Stimulated activated memory B cell treated with anti-CD40 and anti-IgM and Interleukin-4, amounts not matched to agents 10 μg/mL and 1 μg/mL and 100 μg/mL, for 72 hours (primary cell): Measurements from ENCODE around the gene HSPA13.

Experiments used
- ATAC-seq: fragments of 150-1000 bp; cut with Tn5 transposase; 2 replicates; pipeline ENCODE4 v1.10.0; 2021
- H3K27ac Mint-ChIP-seq: one replicate; pipeline ENCODE4 v1.8.0; 2022; ENCODE audit warnings: mild to moderate bottlenecking, mixed read lengths
- H3K27me3 Mint-ChIP-seq: one replicate; pipeline ENCODE4 v1.8.0; 2022; ENCODE audit warnings: mixed read lengths
- H3K36me3 Mint-ChIP-seq: one replicate; pipeline ENCODE4 v1.8.0; 2022; ENCODE audit warnings: mixed read lengths
- H3K4me1 Mint-ChIP-seq: one replicate; pipeline ENCODE4 v1.8.0; 2022; ENCODE audit warnings: mixed read lengths
- H3K4me3 Mint-ChIP-seq: one replicate; pipeline ENCODE4 v1.8.0; 2022; ENCODE audit warnings: mild to moderate bottlenecking, moderate library complexity, mixed read lengths
- H3K9me3 Mint-ChIP-seq: one replicate; pipeline ENCODE4 v1.8.0; 2022; ENCODE audit warnings: mixed read lengths

The HSPA13 gene

GRCh38 chr21:14382835-14383595 lies at the start of gene HSPA13:
Gene HSPA13, minus strand, starts transcription at chr21:14383146. Its CDS starts 27 bp downstream, at chr21:14383119.
- H3K36me3 Mint-ChIP-seq, result peaks cover 2% of the 10 kb centered on the region
- H3K9me3 Mint-ChIP-seq, result no peaks in the 10 kb centered on the region
- peak; percentile 99 for ATAC-seq
- H3K4me1 Mint-ChIP-seq, result peaks cover 30% of the 10 kb centered on the region
- peak within 1 kb of the TSS; percentile 100 for H3K4me3 Mint-ChIP-seq
- H3K27ac Mint-ChIP-seq, result peak within 1 kb of the TSS; percentile 97
- H3K27me3 Mint-ChIP-seq, result no peaks in the 10 kb centered on the region

GRCh38 chr21:14418920-14419319 lies 36.0 kb upstream of the HSPA13 start:
- H3K36me3 Mint-ChIP-seq, result peaks cover 18% of the 10 kb centered on the region

GRCh38 chr21:14414932-14415508 lies 32.1 kb upstream of the HSPA13 start:
- Mint-ChIP-seq H3K36me3 (peaks cover 13% of the 10 kb centered on the region), H3K4me3 (peak overlapping the region; percentile 38), H3K9me3 (peaks cover 5% of the 10 kb centered on the region), H3K27me3 (peaks cover 15% of the 10 kb centered on the region), H3K27ac (no peak overlapping the region), H3K4me1 (peaks cover 9% of the 10 kb centered on the region)
- ATAC-seq, result no peak

More at GRCh38 chr21:14418920-14419319, 36.0 kb upstream of the HSPA13 start:
- Mint-ChIP-seq H3K4me1 (peaks cover 9% of the 10 kb centered on the region), H3K9me3 (peaks cover 5% of the 10 kb centered on the region), H3K27ac (no peak overlapping the region), H3K27me3 (peaks cover 48% of the 10 kb centered on the region), H3K4me3 (no peak overlapping the region)
- ATAC-seq, result no peak

- ATAC-seq, result no peak
- H3K27ac Mint-ChIP-seq, result no peak overlapping the region
- H3K4me1 Mint-ChIP-seq, result no peaks in the 10 kb centered on the region
- H3K9me3 Mint-ChIP-seq, result no peaks in the 10 kb centered on the region
- H3K27me3 Mint-ChIP-seq, result no peaks in the 10 kb centered on the region
- no peak overlapping the region for H3K4me3 Mint-ChIP-seq
- H3K36me3 Mint-ChIP-seq, result no peaks in the 10 kb centered on the region
Observed at GRCh38 chr21:14405962-14406361, 23.0 kb upstream of the HSPA13 start.

GRCh38 chr21:14405225-14405624 lies 22.3 kb upstream of the HSPA13 start:
- no peaks in the 10 kb centered on the region for H3K4me1 Mint-ChIP-seq
- H3K27ac Mint-ChIP-seq, result no peak overlapping the region
- no peak overlapping the region for H3K4me3 Mint-ChIP-seq
- H3K9me3 Mint-ChIP-seq, result no peaks in the 10 kb centered on the region
- no peaks in the 10 kb centered on the region for H3K36me3 Mint-ChIP-seq
- no peaks in the 10 kb centered on the region for H3K27me3 Mint-ChIP-seq
- ATAC-seq, result no peak

GRCh38 chr21:14403681-14404318 lies 20.9 kb upstream of the HSPA13 start:
- Mint-ChIP-seq H3K4me1 (no peaks in the 10 kb centered on the region), H3K36me3 (no peaks in the 10 kb centered on the region), H3K9me3 (peaks cover 2% of the 10 kb centered on the region), H3K4me3 (no peak overlapping the region), H3K27me3 (no peaks in the 10 kb centered on the region), H3K27ac (no peak overlapping the region)
- ATAC-seq, result no peak

- no peaks in the 10 kb centered on the region for H3K27me3 Mint-ChIP-seq
- no peaks in the 10 kb centered on the region for H3K4me1 Mint-ChIP-seq
- H3K9me3 Mint-ChIP-seq, result peaks cover 2% of the 10 kb centered on the region
- H3K4me3 Mint-ChIP-seq, result no peak overlapping the region
- H3K36me3 Mint-ChIP-seq, result no peaks in the 10 kb centered on the region
- ATAC-seq, result no peak
- no peak overlapping the region for H3K27ac Mint-ChIP-seq
Observed at GRCh38 chr21:14401217-14401616, 18.3 kb upstream of the HSPA13 start.

GRCh38 chr21:14388282-14388681 lies 5.3 kb upstream of the HSPA13 start:
- no peak overlapping the region for H3K4me3 Mint-ChIP-seq
- H3K27me3 Mint-ChIP-seq, result peaks cover 18% of the 10 kb centered on the region
- no peaks in the 10 kb centered on the region for H3K36me3 Mint-ChIP-seq
- no peaks in the 10 kb centered on the region for H3K9me3 Mint-ChIP-seq
- no peak overlapping the region for H3K27ac Mint-ChIP-seq
- H3K4me1 Mint-ChIP-seq, result peaks cover 6% of the 10 kb centered on the region
- ATAC-seq, result no peak

- H3K9me3 Mint-ChIP-seq, result no peaks in the 10 kb centered on the region
Observed at GRCh38 chr21:14384453-14384852, 1.5 kb upstream of the HSPA13 start.

GRCh38 chr21:14383596-14384180 lies 742 bp upstream of the HSPA13 start:
- H3K4me1 Mint-ChIP-seq, result peaks cover 30% of the 10 kb centered on the region
- H3K36me3 Mint-ChIP-seq, result no peaks in the 10 kb centered on the region
- peak overlapping the region; percentile 97 for H3K27ac Mint-ChIP-seq
- peak; percentile 49 for ATAC-seq
- H3K4me3 Mint-ChIP-seq, result peak overlapping the region; percentile 100
- H3K9me3 Mint-ChIP-seq, result no peaks in the 10 kb centered on the region
- H3K27me3 Mint-ChIP-seq, result no peaks in the 10 kb centered on the region

More at GRCh38 chr21:14384453-14384852, 1.5 kb upstream of the HSPA13 start:
- Mint-ChIP-seq H3K27ac (no peak overlapping the region), H3K27me3 (no peaks in the 10 kb centered on the region), H3K4me3 (no peak overlapping the region), H3K36me3 (no peaks in the 10 kb centered on the region), H3K4me1 (peaks cover 27% of the 10 kb centered on the region)
- ATAC-seq, result no peak

GRCh38 chr21:14382486-14382834 lies 486 bp downstream of the HSPA13 start:
- peak overlapping the region; percentile 97 for H3K27ac Mint-ChIP-seq
- ATAC-seq, result no peak
- H3K36me3 Mint-ChIP-seq, result peaks cover 7% of the 10 kb centered on the region
- H3K27me3 Mint-ChIP-seq, result no peaks in the 10 kb centered on the region
- no peaks in the 10 kb centered on the region for H3K9me3 Mint-ChIP-seq
- peak overlapping the region; percentile 100 for H3K4me3 Mint-ChIP-seq
- H3K4me1 Mint-ChIP-seq, result peaks cover 30% of the 10 kb centered on the region

- Mint-ChIP-seq H3K27me3 (no peaks in the 10 kb centered on the region), H3K27ac (no peak overlapping the region), H3K36me3 (peaks cover 40% of the 10 kb centered on the region), H3K4me1 (peaks cover 17% of the 10 kb centered on the region), H3K9me3 (no peaks in the 10 kb centered on the region), H3K4me3 (no peak overlapping the region)
- ATAC-seq, result no peak
Observed at GRCh38 chr21:14376854-14377253, 6.1 kb downstream of the HSPA13 start.

GRCh38 chr21:14366998-14367397 lies 15.9 kb downstream of the HSPA13 start:
- no peak for ATAC-seq
- Mint-ChIP-seq H3K36me3 (no peaks in the 10 kb centered on the region), H3K4me1 (no peaks in the 10 kb centered on the region), H3K27ac (no peak overlapping the region), H3K4me3 (no peak overlapping the region), H3K27me3 (peaks cover 10% of the 10 kb centered on the region), H3K9me3 (no peaks in the 10 kb centered on the region)

- H3K4me3 Mint-ChIP-seq, result no peak overlapping the region
- no peaks in the 10 kb centered on the region for H3K4me1 Mint-ChIP-seq
- H3K9me3 Mint-ChIP-seq, result no peaks in the 10 kb centered on the region
- H3K36me3 Mint-ChIP-seq, result no peaks in the 10 kb centered on the region
- ATAC-seq, result no peak
- H3K27ac Mint-ChIP-seq, result no peak overlapping the region
- H3K27me3 Mint-ChIP-seq, result peaks cover 10% of the 10 kb centered on the region
Observed at GRCh38 chr21:14361958-14362357, 21.0 kb downstream of the HSPA13 start.

- Mint-ChIP-seq H3K36me3 (no peaks in the 10 kb centered on the region), H3K27ac (no peak overlapping the region), H3K4me1 (no peaks in the 10 kb centered on the region), H3K9me3 (no peaks in the 10 kb centered on the region), H3K27me3 (peaks cover 19% of the 10 kb centered on the region), H3K4me3 (no peak overlapping the region)
- no peak for ATAC-seq
Observed at GRCh38 chr21:14358775-14359174, 24.2 kb downstream of the HSPA13 start.
